Mucosa of stomach (tissue), 1 donor: ENCODE data around the gene HPCAL1.

Source experiments
- H3K27me3 ChIP-seq: one replicate; pipeline ENCODE4 v1.7.0; 2013; ENCODE audit warnings: mild to moderate bottlenecking, low read length; ENCODE audit not compliant: control insufficient read depth, insufficient read depth
- H3K36me3 ChIP-seq: one replicate; pipeline ENCODE4 v1.7.0; 2013; ENCODE audit warnings: low read length; ENCODE audit not compliant: control insufficient read depth, insufficient read depth
- H3K4me1 ChIP-seq: one replicate; pipeline ENCODE4 v1.7.0; 2013; ENCODE audit warnings: mild to moderate bottlenecking, low read length; ENCODE audit not compliant: control insufficient read depth, insufficient read depth
- H3K4me3 ChIP-seq: one replicate; pipeline ENCODE4 v1.7.0; 2013; ENCODE audit warnings: low read length
- H3K9ac ChIP-seq: one replicate; pipeline ENCODE4 v1.7.0; 2013; ENCODE audit warnings: mild to moderate bottlenecking, low read length, moderate library complexity
- H3K9me3 ChIP-seq: one replicate; pipeline ENCODE4 v1.7.0; 2013; ENCODE audit warnings: mild to moderate bottlenecking, low read length, moderate library complexity; ENCODE audit not compliant: control insufficient read depth
- donor health status: Pancreatic carcinoma.

HPCAL1 gene

GRCh38 chr2:10312437-10312957 is 9.8 kb downstream of the HPCAL1 start:
- no peaks in the 10 kb centered on the region for H3K9me3 ChIP-seq
- peaks cover 23% of the 10 kb centered on the region for H3K4me1 ChIP-seq
- H3K9ac ChIP-seq: no peak overlapping the region
- no peaks in the 10 kb centered on the region for H3K27me3 ChIP-seq
- H3K4me3 ChIP-seq: no peak overlapping the region
- H3K36me3 ChIP-seq: no peaks in the 10 kb centered on the region

GRCh38 chr2:10316336-10316735 is 13.6 kb downstream of the HPCAL1 start:
- no peaks in the 10 kb centered on the region for H3K9me3 ChIP-seq
- H3K4me1 ChIP-seq: peaks cover 7% of the 10 kb centered on the region
- no peaks in the 10 kb centered on the region for H3K27me3 ChIP-seq
- H3K9ac ChIP-seq: no peak overlapping the region
- H3K36me3 ChIP-seq: no peaks in the 10 kb centered on the region
- no peak overlapping the region for H3K4me3 ChIP-seq

GRCh38 chr2:10316860-10317259 is 14.2 kb downstream of the HPCAL1 start:
- Histone ChIP-seq H3K9me3 (no peaks in the 10 kb centered on the region), H3K9ac (no peak overlapping the region), H3K4me1 (peaks cover 7% of the 10 kb centered on the region), H3K36me3 (no peaks in the 10 kb centered on the region), H3K27me3 (no peaks in the 10 kb centered on the region), H3K4me3 (no peak overlapping the region)

- Histone ChIP-seq H3K27me3 (no peaks in the 10 kb centered on the region), H3K9ac (no peak overlapping the region), H3K9me3 (no peaks in the 10 kb centered on the region), H3K4me1 (peaks cover 7% of the 10 kb centered on the region), H3K4me3 (no peak overlapping the region), H3K36me3 (no peaks in the 10 kb centered on the region)
These were observed 14.9 kb downstream of the HPCAL1 start for GRCh38 chr2:10317646-10318045.

- Histone ChIP-seq H3K36me3 (no peaks in the 10 kb centered on the region), H3K9me3 (no peaks in the 10 kb centered on the region), H3K4me1 (peaks cover 7% of the 10 kb centered on the region), H3K9ac (no peak overlapping the region), H3K27me3 (no peaks in the 10 kb centered on the region), H3K4me3 (no peak overlapping the region)
These were observed 15.6 kb downstream of the HPCAL1 start for GRCh38 chr2:10318345-10318744.

- no peaks in the 10 kb centered on the region for H3K27me3 ChIP-seq
- H3K9ac ChIP-seq: no peak overlapping the region
- no peak overlapping the region for H3K4me3 ChIP-seq
- no peaks in the 10 kb centered on the region for H3K36me3 ChIP-seq
- no peaks in the 10 kb centered on the region for H3K9me3 ChIP-seq
- peaks cover 12% of the 10 kb centered on the region for H3K4me1 ChIP-seq
These were observed 17.3 kb downstream of the HPCAL1 start for GRCh38 chr2:10319892-10320574.

- Histone ChIP-seq H3K4me3 (no peak overlapping the region), H3K4me1 (peaks cover 12% of the 10 kb centered on the region), H3K9me3 (no peaks in the 10 kb centered on the region), H3K27me3 (no peaks in the 10 kb centered on the region), H3K9ac (no peak overlapping the region), H3K36me3 (no peaks in the 10 kb centered on the region)
These were observed 17.8 kb downstream of the HPCAL1 start for GRCh38 chr2:10320575-10320931.

- no peaks in the 10 kb centered on the region for H3K36me3 ChIP-seq
- no peaks in the 10 kb centered on the region for H3K27me3 ChIP-seq
- H3K9me3 ChIP-seq: no peaks in the 10 kb centered on the region
- H3K9ac ChIP-seq: no peak overlapping the region
- no peak overlapping the region for H3K4me3 ChIP-seq
- H3K4me1 ChIP-seq: peaks cover 15% of the 10 kb centered on the region
These were observed 18.2 kb downstream of the HPCAL1 start for GRCh38 chr2:10320933-10321332.

GRCh38 chr2:10321622-10322021 is 18.9 kb downstream of the HPCAL1 start:
- Histone ChIP-seq H3K9me3 (no peaks in the 10 kb centered on the region), H3K36me3 (no peaks in the 10 kb centered on the region), H3K27me3 (no peaks in the 10 kb centered on the region), H3K9ac (no peak overlapping the region), H3K4me3 (no peak overlapping the region), H3K4me1 (peaks cover 16% of the 10 kb centered on the region)

- H3K9ac ChIP-seq: no peak overlapping the region
- no peaks in the 10 kb centered on the region for H3K9me3 ChIP-seq
- no peak overlapping the region for H3K4me3 ChIP-seq
- no peaks in the 10 kb centered on the region for H3K36me3 ChIP-seq
- no peaks in the 10 kb centered on the region for H3K27me3 ChIP-seq
- H3K4me1 ChIP-seq: peaks cover 20% of the 10 kb centered on the region
These were observed 19.8 kb downstream of the HPCAL1 start for GRCh38 chr2:10322481-10322880.

GRCh38 chr2:10322973-10323372 is 20.3 kb downstream of the HPCAL1 start:
- Histone ChIP-seq H3K4me3 (no peak overlapping the region), H3K27me3 (no peaks in the 10 kb centered on the region), H3K4me1 (peaks cover 24% of the 10 kb centered on the region)

GRCh38 chr2:10323535-10323934 is 20.8 kb downstream of the HPCAL1 start:
- peaks cover 29% of the 10 kb centered on the region for H3K4me1 ChIP-seq
- H3K9ac ChIP-seq: no peak overlapping the region
- no peaks in the 10 kb centered on the region for H3K9me3 ChIP-seq
- no peaks in the 10 kb centered on the region for H3K27me3 ChIP-seq
- H3K36me3 ChIP-seq: no peaks in the 10 kb centered on the region
- H3K4me3 ChIP-seq: no peak overlapping the region

More at GRCh38 chr2:10322973-10323372, 20.3 kb downstream of the HPCAL1 start:
- Histone ChIP-seq H3K9ac (no peak overlapping the region), H3K36me3 (no peaks in the 10 kb centered on the region), H3K9me3 (no peaks in the 10 kb centered on the region)
